Kidney epithelial cell (primary cell): ENCODE results near the gene PINLYP. TPM values are rescaled to one million over a fixed set of nuclear protein-coding genes. Genes with fewer than 3 reads are reported as not detected.

Experiments
- DNase-seq: peaks from one replicate; pipeline ENCODE4 v3.0.0-alpha.2; 2010; ENCODE audit warnings: low read depth
- H3K27me3 ChIP-seq: 2 replicates; pipeline ENCODE4 v1.6.0; 2011; ENCODE audit warnings: low read length; ENCODE audit not compliant: control insufficient read depth, insufficient read depth
- H3K36me3 ChIP-seq: 2 replicates; pipeline ENCODE4 v1.5.1; 2011; ENCODE audit warnings: low read length; ENCODE audit not compliant: control insufficient read depth, insufficient read depth
- H3K4me3 ChIP-seq: 2 replicates; pipeline ENCODE4 v1.5.1; 2011; ENCODE audit warnings: low read depth, mild to moderate bottlenecking, control low read depth, low read length
- total RNA-seq: library from RNA; depleted of rRNA; stranded (reverse); fragments of >200 nt; gene quantifications from 2 replicates; pipeline ENCODE4 v1.2.3, GENCODE V29; 2015
- TF ChIP-seq, protein P1 (sequence below): IDR thresholded peaks from 2 replicates; pipeline ENCODE4 v1.5.1; 2011; ENCODE audit warnings: mild to moderate bottlenecking, moderate library complexity, low read length, control low read depth, inconsistent platforms; ENCODE audit not compliant: insufficient read depth, poor library complexity, severe bottlenecking

Gene PINLYP
- total RNA-seq, 1 donor from 2014 or later = 3.1 TPM

GRCh38 chr19:43589678-43590077 lies 14.1 kb downstream of the PINLYP start:
- no peak for DNase-seq
- TF ChIP-seq, protein P1, sequence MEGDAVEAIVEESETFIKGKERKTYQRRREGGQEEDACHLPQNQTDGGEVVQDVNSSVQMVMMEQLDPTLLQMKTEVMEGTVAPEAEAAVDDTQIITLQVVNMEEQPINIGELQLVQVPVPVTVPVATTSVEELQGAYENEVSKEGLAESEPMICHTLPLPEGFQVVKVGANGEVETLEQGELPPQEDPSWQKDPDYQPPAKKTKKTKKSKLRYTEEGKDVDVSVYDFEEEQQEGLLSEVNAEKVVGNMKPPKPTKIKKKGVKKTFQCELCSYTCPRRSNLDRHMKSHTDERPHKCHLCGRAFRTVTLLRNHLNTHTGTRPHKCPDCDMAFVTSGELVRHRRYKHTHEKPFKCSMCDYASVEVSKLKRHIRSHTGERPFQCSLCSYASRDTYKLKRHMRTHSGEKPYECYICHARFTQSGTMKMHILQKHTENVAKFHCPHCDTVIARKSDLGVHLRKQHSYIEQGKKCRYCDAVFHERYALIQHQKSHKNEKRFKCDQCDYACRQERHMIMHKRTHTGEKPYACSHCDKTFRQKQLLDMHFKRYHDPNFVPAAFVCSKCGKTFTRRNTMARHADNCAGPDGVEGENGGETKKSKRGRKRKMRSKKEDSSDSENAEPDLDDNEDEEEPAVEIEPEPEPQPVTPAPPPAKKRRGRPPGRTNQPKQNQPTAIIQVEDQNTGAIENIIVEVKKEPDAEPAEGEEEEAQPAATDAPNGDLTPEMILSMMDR = no peak
- Histone ChIP-seq H3K36me3 (peaks cover 6% of the 10 kb centered on the region), H3K27me3 (no peaks in the 10 kb centered on the region), H3K4me3 (no peak overlapping the region)

GRCh38 chr19:43591904-43592772 lies 16.5 kb downstream of the PINLYP start:
- Histone ChIP-seq H3K36me3 (peaks cover 4% of the 10 kb centered on the region), H3K27me3 (no peaks in the 10 kb centered on the region), H3K4me3 (no peak overlapping the region)
- DNase-seq = no peak
- TF ChIP-seq, protein P1 = no peak

DNA sequence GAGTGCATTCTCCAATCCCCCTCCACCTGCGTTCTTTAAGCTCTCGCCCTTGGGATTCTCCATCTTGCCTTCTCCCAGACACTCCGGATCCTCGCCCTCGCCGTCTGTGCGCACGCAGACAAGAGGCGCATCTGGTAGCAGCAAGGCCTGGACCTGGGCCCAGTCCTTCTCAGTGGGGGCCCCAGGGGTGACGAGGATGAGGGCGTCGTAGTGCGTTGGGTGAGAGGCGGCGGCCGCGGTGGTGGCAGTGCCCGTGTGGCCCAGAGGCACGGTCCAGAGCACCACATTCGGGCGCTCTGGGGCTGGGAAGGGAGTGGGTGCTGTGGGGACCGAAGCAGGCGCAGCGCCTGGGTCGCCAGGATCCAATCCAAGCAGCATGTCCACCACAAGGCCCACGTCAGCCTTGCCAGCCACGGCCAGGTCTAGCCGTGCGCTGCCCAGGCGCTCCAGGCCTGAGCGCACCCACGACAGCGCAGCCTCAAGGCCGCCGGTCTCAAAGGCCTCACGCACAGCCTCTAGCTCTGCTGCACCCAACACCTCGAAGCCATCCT lies 17.3 kb downstream of the PINLYP start:
- Histone ChIP-seq H3K4me3 (no peak overlapping the region), H3K27me3 (no peaks in the 10 kb centered on the region), H3K36me3 (peaks cover 4% of the 10 kb centered on the region)
- DNase-seq = no peak
- TF ChIP-seq, protein P1 = no peak

- H3K27me3 ChIP-seq = no peaks in the 10 kb centered on the region
- peak overlapping the region; percentile 67 for H3K4me3 ChIP-seq
- TF ChIP-seq, protein P1 = no peak
- no peak for DNase-seq
- peaks cover 4% of the 10 kb centered on the region for H3K36me3 ChIP-seq
Observed at GRCh38 chr19:43594081-43594697, 18.6 kb downstream of the PINLYP start.

- peak; percentile 32 for DNase-seq
- H3K36me3 ChIP-seq = peaks cover 2% of the 10 kb centered on the region
- TF ChIP-seq, protein P1 = peak; percentile 92
- H3K4me3 ChIP-seq = peak overlapping the region; percentile 67
- H3K27me3 ChIP-seq = no peaks in the 10 kb centered on the region
Observed at GRCh38 chr19:43594710-43595604, 19.4 kb downstream of the PINLYP start.
